ENCODE results near the gene SNAPC1. TPM values are rescaled to one million over a fixed set of nuclear protein-coding genes. Genes with fewer than 3 reads are reported as not detected.

SNAPC1 gene
- total and polyA plus RNA-seq, 2 of the 13 experiments (the other 11 are each of a cell fraction or from before 2014, with no cell fraction given): 2.6 to 8.5 TPM

DNA sequence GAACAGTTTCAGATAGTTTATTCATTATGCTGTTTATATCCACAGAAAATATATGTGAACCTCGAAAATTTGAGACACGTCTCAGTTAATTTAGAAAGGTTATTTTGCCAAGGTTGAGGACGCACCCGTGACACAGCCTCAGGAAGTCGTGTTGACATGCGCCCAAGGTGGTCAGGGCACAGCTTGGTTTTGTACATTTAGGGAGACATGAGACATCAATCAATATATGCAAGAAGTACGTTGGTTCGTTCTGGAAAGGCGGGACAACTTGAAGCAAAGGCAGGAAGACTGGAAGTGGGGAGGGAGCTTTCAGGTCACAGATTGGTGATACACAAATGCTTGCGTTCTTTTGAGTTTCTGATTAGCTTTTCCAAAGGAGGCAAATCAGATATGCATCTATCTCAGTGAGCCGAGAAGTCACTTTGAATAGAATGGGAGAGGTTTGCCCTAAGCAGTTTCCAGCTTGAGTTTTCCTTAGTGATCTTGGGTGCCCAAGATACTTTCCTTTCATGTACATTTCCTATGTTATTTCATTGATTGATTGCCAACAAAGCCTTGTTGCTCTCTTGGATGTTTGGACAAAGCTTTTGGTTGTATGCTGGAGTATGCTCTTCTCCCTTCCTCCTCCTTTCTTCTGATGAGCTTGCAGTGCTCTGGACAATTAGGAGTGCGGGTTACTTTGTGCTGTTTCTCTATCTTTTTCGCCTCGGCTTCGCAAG lies 3.2 kb downstream of the SNAPC1 start (continued):
- no peak for TF ChIP-seq ZSCAN30 (CRISPR knock-in tag; IDR thresholded peaks at IDR 0.05)
- no peak for TF ChIP-seq RBFOX2 (IDR thresholded peaks at IDR 0.05; ENCODE audit: low read depth, low read length)
- TF ChIP-seq, protein P1, sequence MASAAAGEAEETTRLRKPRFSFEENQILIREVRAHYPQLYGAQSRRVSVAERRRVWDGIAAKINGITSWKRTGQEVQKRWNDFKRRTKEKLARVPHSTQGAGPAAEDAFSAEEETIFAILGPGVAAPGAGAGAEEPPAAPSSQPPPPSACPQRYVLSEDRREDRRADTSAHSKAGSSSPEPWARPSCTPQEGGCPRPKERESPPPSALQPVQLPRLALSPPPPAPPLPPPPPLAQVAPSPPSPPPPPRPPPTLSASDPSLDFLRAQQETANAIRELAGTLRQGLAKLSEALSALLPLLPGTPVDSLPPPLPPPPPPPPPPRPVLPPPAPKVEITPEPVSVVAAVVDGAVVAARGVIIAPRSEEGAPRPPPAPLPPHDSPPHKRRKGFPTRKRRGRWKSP (CRISPR knock-in tag; IDR thresholded peaks at IDR 0.05): no peak
- TF ChIP-seq TBX3 (IDR thresholded peaks at IDR 0.05; ENCODE audit: borderline replicate concordance): no peak

DNA sequence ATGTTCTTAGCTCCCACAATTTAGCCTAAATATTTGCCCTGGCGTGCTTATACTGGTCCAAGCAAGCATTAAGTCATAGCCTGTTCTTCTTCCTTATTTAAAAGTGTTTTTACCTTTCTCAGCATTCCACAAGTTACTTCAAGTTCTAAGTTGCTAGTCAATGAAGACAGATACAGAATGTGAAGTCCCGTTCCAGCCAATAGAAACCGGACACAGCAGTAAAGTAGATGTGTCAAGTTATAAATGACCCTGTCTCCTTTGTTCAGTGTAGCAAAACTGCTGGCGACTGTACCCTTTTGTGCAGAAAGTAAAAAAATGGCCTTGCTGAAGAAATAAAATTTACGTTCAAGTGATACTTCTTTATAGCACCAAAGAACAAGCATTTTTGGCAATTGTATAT lies 3.9 kb downstream of the SNAPC1 start:
- no peak overlapping the region for H3K27ac ChIP-seq (ENCODE audit: extremely low read length, insufficient read depth, low read length)
- no peaks in the 10 kb centered on the region for H4K20me1 ChIP-seq (ENCODE audit: insufficient read depth, low read length)
- intact Hi-C loops (cut with micrococcal nuclease; ENCODE audit: unreplicated experiment): no loop called here
- H3K4me2 ChIP-seq (ENCODE audit: low read depth, low read length): no peak overlapping the region
- WGBS (ENCODE audit: low lambda C conversion rate): 98% methylated on average over 5 of the region's 5 CpGs
- BruUV-seq (replicated peaks): no TSS peak
- in situ Hi-C loops (cut with HindIII; ENCODE audit: extremely low pct_ligation_motif_present, low pct_unique_long_range_greater_than_20kb): no loop called here
- FAIRE-seq: no peak
- CTCF ChIA-PET (ENCODE audit: low intra/inter-chr PET ratio, low total read pairs): no interaction called here
- no peak for DNase-seq (ENCODE audit: low spot score)
- peaks cover 26% of the 10 kb centered on the region for H3K79me2 ChIP-seq (ENCODE audit: insufficient read depth, low read length)
- peaks cover 38% of the 10 kb centered on the region for H3K4me1 ChIP-seq (ENCODE audit: insufficient read depth, low read length)
- TF ChIP-seq, protein P2, sequence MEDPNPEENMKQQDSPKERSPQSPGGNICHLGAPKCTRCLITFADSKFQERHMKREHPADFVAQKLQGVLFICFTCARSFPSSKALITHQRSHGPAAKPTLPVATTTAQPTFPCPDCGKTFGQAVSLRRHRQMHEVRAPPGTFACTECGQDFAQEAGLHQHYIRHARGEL (CRISPR knock-in tag; IDR thresholded peaks at IDR 0.05): no peak
- no peak for TF ChIP-seq AGO1 (IDR thresholded peaks at IDR 0.05; ENCODE audit: low read depth, low read length, poor library complexity, severe bottlenecking)
- no peak for TF ChIP-seq ZNF781 (CRISPR knock-in tag; IDR thresholded peaks at IDR 0.05; ENCODE audit: borderline replicate concordance, not compliant biosample characterization)
- TF ChIP-seq CC2D1A (CRISPR knock-in tag; IDR thresholded peaks at IDR 0.05): no peak
- TF ChIP-seq, protein P3, sequence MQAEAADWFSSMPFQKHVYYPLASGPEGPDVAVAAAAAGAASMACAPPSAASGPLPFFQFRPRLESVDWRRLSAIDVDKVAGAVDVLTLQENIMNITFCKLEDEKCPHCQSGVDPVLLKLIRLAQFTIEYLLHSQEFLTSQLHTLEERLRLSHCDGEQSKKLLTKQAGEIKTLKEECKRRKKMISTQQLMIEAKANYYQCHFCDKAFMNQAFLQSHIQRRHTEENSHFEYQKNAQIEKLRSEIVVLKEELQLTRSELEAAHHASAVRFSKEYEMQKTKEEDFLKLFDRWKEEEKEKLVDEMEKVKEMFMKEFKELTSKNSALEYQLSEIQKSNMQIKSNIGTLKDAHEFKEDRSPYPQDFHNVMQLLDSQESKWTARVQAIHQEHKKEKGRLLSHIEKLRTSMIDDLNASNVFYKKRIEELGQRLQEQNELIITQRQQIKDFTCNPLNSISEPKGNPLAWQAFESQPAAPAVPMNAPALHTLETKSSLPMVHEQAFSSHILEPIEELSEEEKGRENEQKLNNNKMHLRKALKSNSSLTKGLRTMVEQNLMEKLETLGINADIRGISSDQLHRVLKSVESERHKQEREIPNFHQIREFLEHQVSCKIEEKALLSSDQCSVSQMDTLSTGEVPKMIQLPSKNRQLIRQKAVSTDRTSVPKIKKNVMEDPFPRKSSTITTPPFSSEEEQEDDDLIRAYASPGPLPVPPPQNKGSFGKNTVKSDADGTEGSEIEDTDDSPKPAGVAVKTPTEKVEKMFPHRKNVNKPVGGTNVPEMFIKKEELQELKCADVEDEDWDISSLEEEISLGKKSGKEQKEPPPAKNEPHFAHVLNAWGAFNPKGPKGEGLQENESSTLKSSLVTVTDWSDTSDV (CRISPR knock-in tag; IDR thresholded peaks at IDR 0.05): no peak
- TF ChIP-seq, protein P4, sequence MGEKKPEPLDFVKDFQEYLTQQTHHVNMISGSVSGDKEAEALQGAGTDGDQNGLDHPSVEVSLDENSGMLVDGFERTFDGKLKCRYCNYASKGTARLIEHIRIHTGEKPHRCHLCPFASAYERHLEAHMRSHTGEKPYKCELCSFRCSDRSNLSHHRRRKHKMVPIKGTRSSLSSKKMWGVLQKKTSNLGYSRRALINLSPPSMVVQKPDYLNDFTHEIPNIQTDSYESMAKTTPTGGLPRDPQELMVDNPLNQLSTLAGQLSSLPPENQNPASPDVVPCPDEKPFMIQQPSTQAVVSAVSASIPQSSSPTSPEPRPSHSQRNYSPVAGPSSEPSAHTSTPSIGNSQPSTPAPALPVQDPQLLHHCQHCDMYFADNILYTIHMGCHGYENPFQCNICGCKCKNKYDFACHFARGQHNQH (CRISPR knock-in tag; IDR thresholded peaks at IDR 0.05): no peak
- no peak for TF ChIP-seq ZNF337 (CRISPR knock-in tag; IDR thresholded peaks at IDR 0.05; ENCODE audit: borderline replicate concordance, low read depth)
- H3K9me3 ChIP-seq (ENCODE audit: low read length): no peaks in the 10 kb centered on the region
- peaks cover 3 to 20% of the 10 kb centered on the region in 2 experiments; a peak in 4 of 5 replicates for H3K36me3 ChIP-seq (replicated peaks in 1 of 2; ENCODE audit: control insufficient read depth in 1 of 2, insufficient read depth in 2 of 2, low read length in 2 of 2)
- no peak overlapping the region for H2AFZ ChIP-seq (ENCODE audit: low read length)
- H3K27me3 ChIP-seq (ENCODE audit: control insufficient read depth in 1 of 2, insufficient read depth in 2 of 2, low read length in 2 of 2): no peaks in the 10 kb centered on the region; a peak in 1 of 5 replicates
- no peak for ATAC-seq
- H3K9ac ChIP-seq (ENCODE audit: insufficient read depth, low read depth, low read length): no peak overlapping the region
- POLR2A ChIA-PET: no interaction called here
- no peak overlapping the region for H3K4me3 ChIP-seq (replicated peaks in 1 of 3; ENCODE audit: insufficient read depth in 1 of 3, low read depth in 2 of 3, low read length in 3 of 3)
